Omental fat pad (tissue), 4 donors: ENCODE data around the gene ERCC3. TPM values are rescaled to one million over a fixed set of nuclear protein-coding genes. Genes with fewer than 3 reads are reported as not detected.
A peak's percentile ranks its signal among the peaks of the same experiment; 100 is the strongest.
"Not testable (repeated sequence)": the region's sequence is repeated elsewhere in the genome, so short reads cannot be mapped to it uniquely, and the experiment has no call there.

Source experiments
- ATAC-seq: fragments of 150-250 bp; one replicate; pipeline ENCODE4 v1.9.1; 2016; ENCODE audit warnings: mild to moderate bottlenecking, moderate library complexity; ENCODE audit not compliant: low FRiP score
- DNase-seq: peaks from one replicate; pipeline ENCODE4 v3.0.0-alpha.2; 2019; ENCODE audit warnings: low spot score
- CTCF ChIP-seq, 3 donors: fragments of 450-650 bp; IDR thresholded peaks; one replicate each; pipeline ENCODE4 v1.5.1; 2016 to 2017; ENCODE audit warnings: antibody characterized with exemption in 3 of 3, mild to moderate bottlenecking in 3 of 3, moderate library complexity in 2 of 3
- total RNA-seq, 4 donors: library from RNA; depleted of rRNA; stranded (reverse); fragments of >200 nt; gene quantifications; one replicate each; pipeline ENCODE4 v1.1.0, GENCODE V29; 2016

The ERCC3 gene
- total RNA-seq, 4 donors from 2014 or later, result 27.7 to 58.8 (median 37.5) TPM

- ATAC-seq (no peak), DNase-seq (no peak)
- TF ChIP-seq CTCF (IDR thresholded peaks at IDR 0.05), result no peak
Observed at GRCh38 chr2:127226520-127227263, 67.3 kb downstream of the ERCC3 start.

GRCh38 chr2:127226132-127226519, 67.8 kb downstream of the ERCC3 start:
- no peak for TF ChIP-seq CTCF (IDR thresholded peaks at IDR 0.05)

GRCh38 chr2:127225186-127225960, 68.6 kb downstream of the ERCC3 start:
- ATAC-seq (no peak), DNase-seq (no peak)
- TF ChIP-seq CTCF (IDR thresholded peaks at IDR 0.05), result no peak

More at GRCh38 chr2:127226132-127226519, 67.8 kb downstream of the ERCC3 start:
- no peak for DNase-seq
- ATAC-seq, result no peak

GRCh38 chr2:127224135-127224534, 69.8 kb downstream of the ERCC3 start:
- not testable (repeated sequence) for ATAC-seq, DNase-seq

GRCh38 chr2:127220768-127221527, 73.0 kb downstream of the ERCC3 start:
- TF ChIP-seq CTCF (IDR thresholded peaks at IDR 0.05), result no peak
- DNase-seq (no peak), ATAC-seq (no peak)

GRCh38 chr2:127220102-127220767, 73.7 kb downstream of the ERCC3 start, which contains the start of gene CYP27C1:
Gene CYP27C1 (minus strand): TSS chr2:127220299. CDS start chr2:127220270, 29 bp downstream.
- DNase-seq (no peak), ATAC-seq (peak; percentile 40)
- no peak for TF ChIP-seq CTCF (IDR thresholded peaks at IDR 0.05)
